AG09309 (cell line): ENCODE data around the gene ADAMTS3.

ENCODE experiments used
- DNase-seq: peaks from one replicate; pipeline ENCODE4 v3.0.0-alpha.2; 2010; ENCODE audit warnings: low read depth
- H3K4me3 ChIP-seq: 2 replicates; pipeline ENCODE4 v1.5.1; 2011; ENCODE audit warnings: mild to moderate bottlenecking, low read depth, low read length, moderate library complexity; ENCODE audit not compliant: control insufficient read depth
- TF ChIP-seq, protein P1 (sequence below): IDR thresholded peaks from 2 replicates; pipeline ENCODE4 v1.5.1; 2011; ENCODE audit warnings: mild to moderate bottlenecking, low read depth, low read length, inconsistent platforms; ENCODE audit not compliant: insufficient read depth, control insufficient read depth; ENCODE audit errors: missing control alignments

ADAMTS3 gene

GRCh38 chr4:72351521-72351920, 217.5 kb downstream of the ADAMTS3 start:
- TF ChIP-seq, protein P1, sequence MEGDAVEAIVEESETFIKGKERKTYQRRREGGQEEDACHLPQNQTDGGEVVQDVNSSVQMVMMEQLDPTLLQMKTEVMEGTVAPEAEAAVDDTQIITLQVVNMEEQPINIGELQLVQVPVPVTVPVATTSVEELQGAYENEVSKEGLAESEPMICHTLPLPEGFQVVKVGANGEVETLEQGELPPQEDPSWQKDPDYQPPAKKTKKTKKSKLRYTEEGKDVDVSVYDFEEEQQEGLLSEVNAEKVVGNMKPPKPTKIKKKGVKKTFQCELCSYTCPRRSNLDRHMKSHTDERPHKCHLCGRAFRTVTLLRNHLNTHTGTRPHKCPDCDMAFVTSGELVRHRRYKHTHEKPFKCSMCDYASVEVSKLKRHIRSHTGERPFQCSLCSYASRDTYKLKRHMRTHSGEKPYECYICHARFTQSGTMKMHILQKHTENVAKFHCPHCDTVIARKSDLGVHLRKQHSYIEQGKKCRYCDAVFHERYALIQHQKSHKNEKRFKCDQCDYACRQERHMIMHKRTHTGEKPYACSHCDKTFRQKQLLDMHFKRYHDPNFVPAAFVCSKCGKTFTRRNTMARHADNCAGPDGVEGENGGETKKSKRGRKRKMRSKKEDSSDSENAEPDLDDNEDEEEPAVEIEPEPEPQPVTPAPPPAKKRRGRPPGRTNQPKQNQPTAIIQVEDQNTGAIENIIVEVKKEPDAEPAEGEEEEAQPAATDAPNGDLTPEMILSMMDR = no peak
- H3K4me3 ChIP-seq = no peak overlapping the region
- no peak for DNase-seq

GRCh38 chr4:72348701-72349100, 220.3 kb downstream of the ADAMTS3 start:
- H3K4me3 ChIP-seq = no peak overlapping the region
- TF ChIP-seq, protein P1 = no peak
- no peak for DNase-seq

DNA sequence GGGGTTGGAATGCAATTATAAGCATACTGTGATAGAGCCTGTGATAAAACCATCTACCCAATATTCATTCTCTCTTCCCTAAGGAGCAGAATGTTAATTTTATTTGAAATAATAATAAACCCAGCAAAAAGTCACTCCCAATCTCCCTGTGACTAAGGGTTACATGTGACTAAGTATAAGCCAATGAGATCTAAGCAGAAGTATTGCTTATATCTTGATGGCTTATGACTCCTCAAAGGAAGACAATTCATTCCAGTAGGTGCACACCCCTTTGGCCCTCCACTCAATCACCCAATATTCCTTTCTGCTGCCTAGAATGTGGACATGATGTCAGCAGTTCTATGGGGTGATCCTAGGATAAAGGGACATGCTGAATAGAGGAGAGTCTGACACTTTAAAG, 224.6 kb downstream of the ADAMTS3 start:
- DNase-seq = no peak
- no peak overlapping the region for H3K4me3 ChIP-seq
- TF ChIP-seq, protein P1 = no peak

DNA sequence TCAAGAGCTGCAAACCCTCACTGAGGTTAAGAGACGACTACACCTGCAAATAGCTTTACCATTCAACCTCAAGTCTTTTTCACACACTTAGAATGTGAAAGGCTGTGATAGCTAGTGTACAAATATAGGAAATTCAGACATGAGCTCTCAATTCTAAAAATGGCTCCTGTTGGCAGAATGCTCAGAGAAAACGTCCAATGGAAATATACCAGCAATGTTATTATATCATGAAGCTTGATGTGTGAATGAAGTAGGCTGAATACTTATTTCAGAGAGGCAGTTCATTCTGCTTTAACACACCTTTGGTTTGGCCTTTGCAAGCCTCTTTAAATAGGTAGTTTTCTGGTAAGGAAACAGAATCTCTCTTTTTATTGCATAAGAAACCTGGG, 227.6 kb downstream of the ADAMTS3 start:
- TF ChIP-seq, protein P1 = no peak
- no peak overlapping the region for H3K4me3 ChIP-seq
- no peak for DNase-seq

- DNase-seq = no peak
- TF ChIP-seq, protein P1 = no peak
- no peak overlapping the region for H3K4me3 ChIP-seq
These were observed 228.1 kb downstream of the ADAMTS3 start for GRCh38 chr4:72340803-72341431.

DNA sequence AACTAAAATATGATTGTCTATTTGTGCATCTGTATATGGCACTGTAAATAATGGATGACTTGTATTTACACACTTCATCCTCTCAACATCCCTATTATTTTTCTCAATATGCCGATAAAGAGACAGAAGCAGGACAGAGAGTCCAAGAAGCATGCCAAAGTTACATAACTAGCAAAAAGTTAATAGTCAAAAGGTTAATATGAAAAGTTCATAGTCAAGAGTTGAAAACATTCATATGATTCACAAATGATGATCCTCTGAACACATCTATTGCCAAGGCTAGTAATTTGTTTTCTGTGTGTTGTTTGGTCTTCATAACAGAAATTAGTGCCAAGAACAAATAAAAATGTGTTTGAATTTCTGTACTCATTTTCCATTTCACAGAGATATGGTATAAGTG, 231.0 kb downstream of the ADAMTS3 start:
- no peak for DNase-seq
- H3K4me3 ChIP-seq = no peak overlapping the region

More for the DNA sequence above, 231.0 kb downstream of the ADAMTS3 start:
- TF ChIP-seq, protein P1 = no peak
